Fibroblast of skin of scalp (primary cell): Measurements from ENCODE around the gene PFDN1.
"Not testable (repeated sequence)": the region's sequence is repeated elsewhere in the genome, so short reads cannot be mapped to it uniquely, and the experiment has no call there.

Experiments used
- DNase-seq: peaks from one replicate; pipeline ENCODE4 v3.0.0-alpha.2; 2013

PFDN1 gene

DNA sequence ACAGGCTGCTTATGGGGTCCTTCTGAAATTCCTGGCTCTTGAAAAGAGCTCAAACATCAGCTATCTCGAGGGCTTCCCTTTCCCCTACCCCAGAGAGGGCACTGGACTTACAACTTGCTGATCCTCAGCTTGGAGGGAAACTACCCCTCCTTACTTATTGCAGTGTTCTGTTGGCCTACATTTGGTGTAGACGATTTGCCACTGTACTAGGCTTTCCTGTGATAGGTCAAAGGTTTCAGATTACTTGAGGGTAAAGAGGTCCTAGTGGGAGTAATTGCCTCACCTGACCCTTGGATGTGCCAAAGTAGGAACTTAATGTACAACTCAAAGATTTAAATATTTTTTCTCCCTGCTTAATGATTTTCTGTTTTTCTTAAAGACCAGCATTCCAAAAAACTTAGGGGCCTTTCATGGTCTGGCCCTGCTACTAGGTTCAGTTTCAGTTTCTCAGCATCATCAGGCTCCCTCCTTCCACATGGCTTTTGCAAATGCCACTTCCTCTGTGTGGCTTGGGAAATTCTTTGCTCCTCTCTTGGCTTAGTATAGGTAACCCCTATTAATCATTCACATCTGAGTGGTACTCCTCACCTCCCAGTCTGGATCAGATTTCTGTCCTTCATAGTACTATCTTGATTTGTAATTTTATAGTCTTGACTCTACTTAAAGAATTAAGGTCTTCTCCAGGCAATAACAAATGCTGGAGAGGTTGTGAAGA, 95.5 kb downstream of the PFDN1 start:
- no peak for DNase-seq

DNA sequence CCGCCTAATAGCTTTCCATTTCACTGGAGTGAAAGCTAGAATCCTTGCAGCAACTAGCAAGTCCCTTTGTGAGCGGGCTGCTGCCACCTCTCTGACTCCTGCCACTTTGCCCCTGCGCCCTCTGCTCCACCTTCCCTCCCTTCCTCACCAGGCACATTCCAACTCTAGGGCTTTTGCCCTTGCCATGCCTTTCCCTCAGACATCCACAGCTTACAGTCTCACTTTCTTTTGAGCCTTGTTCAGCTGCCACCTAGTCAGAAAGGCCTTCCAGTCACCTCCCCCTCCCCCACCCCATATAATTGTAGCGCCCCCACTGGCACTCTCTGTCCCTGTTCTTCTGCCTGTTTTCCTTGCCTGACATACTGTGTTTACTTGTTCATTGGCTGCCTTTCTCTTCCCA, 96.9 kb downstream of the PFDN1 start:
- no peak for DNase-seq

DNA sequence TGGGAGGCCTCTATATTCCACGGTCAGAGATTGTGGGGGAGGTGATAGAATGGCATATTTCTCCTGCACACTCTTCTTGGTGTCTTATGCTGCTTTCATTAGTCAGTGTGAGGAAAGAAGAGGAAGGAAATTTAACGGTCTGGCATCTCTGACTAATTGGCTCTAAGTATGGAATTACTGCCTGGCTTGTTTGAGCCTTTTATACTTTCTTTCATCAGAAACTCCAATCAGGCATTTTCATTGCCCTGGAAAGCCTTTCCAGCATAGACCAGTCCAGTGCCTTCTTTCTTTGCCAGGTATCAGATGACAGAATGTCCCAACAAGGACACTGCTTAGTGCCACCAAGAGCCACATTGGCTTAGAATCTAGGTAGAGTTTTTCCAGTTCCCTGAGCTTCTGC, 97.7 kb downstream of the PFDN1 start:
- DNase-seq: no peak

DNA sequence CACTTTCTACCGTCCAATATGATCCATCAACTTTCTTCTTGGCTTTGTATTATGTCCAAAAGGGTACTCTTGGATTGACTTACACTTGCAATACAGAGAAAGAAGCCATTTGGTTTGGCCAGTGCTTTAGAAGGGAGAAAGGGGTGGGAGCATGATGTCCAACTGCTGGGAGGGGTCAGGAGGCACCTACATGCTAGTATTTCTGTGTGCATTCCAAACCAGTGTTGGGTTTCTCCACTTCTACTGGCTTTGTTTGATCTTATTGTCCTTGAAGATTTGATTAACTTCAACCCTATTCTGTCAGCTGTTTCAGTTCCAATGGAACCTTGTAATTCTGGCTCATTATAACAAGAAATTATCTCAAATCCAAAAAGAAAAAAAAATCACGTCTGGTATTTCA, 100.3 kb downstream of the PFDN1 start:
- no peak for DNase-seq

DNA sequence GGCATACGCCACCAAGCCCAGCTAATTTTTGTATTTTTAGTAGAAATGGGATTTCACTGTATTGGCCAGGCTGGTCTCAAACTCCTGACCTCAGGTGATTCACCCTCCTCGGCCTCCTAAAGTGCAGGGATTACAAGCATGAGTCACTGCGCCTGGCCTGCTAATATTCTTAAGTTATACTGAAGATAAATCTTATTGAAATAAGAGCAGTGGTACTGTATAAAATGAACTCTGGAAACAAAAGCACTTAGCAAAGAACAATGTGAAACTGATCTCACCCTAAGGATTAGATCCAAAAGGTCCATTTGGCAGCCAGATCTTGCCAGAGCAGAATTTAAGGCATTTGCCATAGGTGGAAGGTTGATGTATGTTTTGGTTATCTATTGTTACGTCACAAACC, 100.8 kb downstream of the PFDN1 start:
- DNase-seq: no peak

DNA sequence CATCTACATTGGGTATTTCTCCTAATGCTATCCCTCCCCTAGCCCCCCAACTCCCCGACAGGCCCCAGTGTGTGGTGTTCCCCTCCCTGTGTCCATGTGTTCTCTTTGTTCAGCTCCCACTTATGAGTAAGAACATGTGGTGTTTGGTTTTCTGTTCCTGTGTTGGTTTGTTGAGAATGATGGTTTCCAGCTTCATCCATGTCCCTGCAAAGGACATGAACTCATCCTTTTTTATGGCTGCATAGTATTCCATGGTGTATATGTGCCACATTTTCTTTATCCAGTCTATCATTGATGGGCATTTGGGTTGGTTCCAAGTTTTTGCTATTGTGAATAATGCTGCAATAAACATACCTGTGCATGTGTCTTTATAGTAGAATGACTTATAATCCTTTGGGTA, 104.0 kb downstream of the PFDN1 start:
- DNase-seq: not testable (repeated sequence)

DNA sequence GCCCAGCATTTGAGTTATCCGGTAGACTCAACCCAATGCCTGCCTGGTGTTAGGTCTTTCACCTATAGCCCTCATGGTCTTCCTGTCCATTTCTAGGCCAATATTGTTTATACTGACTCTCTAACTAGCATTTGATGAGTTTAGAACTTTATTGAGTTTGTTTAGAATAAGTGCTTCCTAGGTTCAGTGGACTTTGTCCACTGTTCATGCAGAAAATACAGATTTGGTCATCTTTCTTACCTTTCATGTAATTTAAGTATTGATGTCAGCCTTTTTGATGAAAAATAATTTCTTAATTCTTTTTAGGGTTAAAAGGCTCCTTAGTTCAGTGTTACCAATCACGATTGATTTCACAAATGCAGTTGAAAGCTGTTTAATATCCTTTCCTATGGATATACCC, 105.9 kb downstream of the PFDN1 start:
- DNase-seq: no peak

DNA sequence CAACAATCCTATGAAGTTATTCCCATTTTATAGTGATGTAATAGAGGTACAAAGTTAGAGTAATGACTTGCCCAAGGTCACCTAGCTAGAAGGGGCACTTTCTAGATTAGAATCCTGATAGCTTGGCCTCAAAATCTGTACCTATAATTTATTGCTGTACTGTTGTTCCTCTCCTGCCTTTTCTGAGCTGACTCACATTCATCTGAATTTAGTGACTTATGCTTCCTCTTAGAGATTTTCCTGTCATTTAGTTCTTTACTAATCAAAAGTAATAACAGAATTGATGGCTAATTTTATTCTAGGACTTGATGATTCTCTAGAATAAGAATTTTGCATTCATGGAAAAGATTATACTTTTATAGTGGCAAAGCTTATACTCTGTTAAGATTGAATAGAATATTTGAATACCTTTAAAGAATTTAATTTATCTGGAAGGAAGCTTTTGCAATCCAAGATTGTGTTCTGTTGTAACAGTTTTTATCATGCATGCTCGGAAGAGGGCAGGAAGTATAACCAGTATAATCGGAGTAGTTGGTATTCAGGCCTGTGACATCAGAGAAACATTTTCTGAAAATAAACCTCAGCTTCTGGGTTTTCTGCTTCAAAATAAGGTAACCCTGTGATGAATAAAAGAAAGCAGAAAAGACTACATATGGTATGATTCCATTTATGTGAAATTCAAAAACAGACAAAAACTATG, 106.6 kb downstream of the PFDN1 start:
- DNase-seq: no peak
